Calu3 (cell line): ENCODE data around the gene SCP2. TPM values are rescaled to one million over a fixed set of nuclear protein-coding genes. Genes with fewer than 3 reads are reported as not detected.

Source experiments
- BruUV-seq: library from RNA; stranded (reverse); fragments of 400-500 nt; replicated peaks from 2 replicates; lab custom pipeline; 2021; lab: Mats Ljungman, UMichigan
- CTCF ChIA-PET: fragments of 300-600 bp; sonication (Branson Sonifier 250); formaldehyde crosslinking; loops from one replicate; lab custom pipeline; 2022; ENCODE audit warnings: antibody characterized with exemption; lab: Charles Lee
- DNase-seq: peaks from one replicate; pipeline ENCODE4 v3.0.0; 2022
- H3K27ac Mint-ChIP-seq: one replicate; pipeline ENCODE4 v1.8.0; 2022; ENCODE audit warnings: mixed read lengths; ENCODE audit not compliant: unreplicated experiment
- H3K27me3 Mint-ChIP-seq: one replicate; pipeline ENCODE4 v1.8.0; 2022; ENCODE audit warnings: mixed read lengths; ENCODE audit not compliant: unreplicated experiment
- H3K36me3 Mint-ChIP-seq: one replicate; pipeline ENCODE4 v1.8.0; 2022; ENCODE audit warnings: mild to moderate bottlenecking, moderate library complexity, mixed read lengths; ENCODE audit not compliant: insufficient read depth, unreplicated experiment
- H3K4me1 Mint-ChIP-seq: one replicate; pipeline ENCODE4 v1.8.0; 2022; ENCODE audit warnings: mild to moderate bottlenecking, low read depth, mixed read lengths; ENCODE audit not compliant: unreplicated experiment
- H3K4me3 Mint-ChIP-seq: one replicate; pipeline ENCODE4 v1.8.0; 2022; ENCODE audit warnings: mild to moderate bottlenecking, low read depth, moderate library complexity, mixed read lengths; ENCODE audit not compliant: unreplicated experiment
- H3K9me3 Mint-ChIP-seq: one replicate; pipeline ENCODE4 v1.8.0; 2022; ENCODE audit warnings: low read depth, mixed read lengths; ENCODE audit not compliant: unreplicated experiment
- intact Hi-C: fragments of 100-400 bp; cut with micrococcal nuclease; formaldehyde crosslinking; loops from one replicate; pipeline ENCODE4 v1.10.0; 2022; ENCODE audit not compliant: unreplicated experiment
- total RNA-seq: library from RNA; stranded (reverse); gene quantifications from 2 replicates; pipeline ENCODE4 v1.2.3, GENCODE V29; 2022
- TF ChIP-seq, protein P1 (sequence below): fragments of 200-600 bp; IDR thresholded peaks from one replicate; pipeline ENCODE4 v1.8.0; 2022; ENCODE audit warnings: antibody characterized with exemption; ENCODE audit not compliant: unreplicated experiment

Gene SCP2
- total RNA-seq, 1 experiment from 2014 or later = 91.1 TPM

DNA sequence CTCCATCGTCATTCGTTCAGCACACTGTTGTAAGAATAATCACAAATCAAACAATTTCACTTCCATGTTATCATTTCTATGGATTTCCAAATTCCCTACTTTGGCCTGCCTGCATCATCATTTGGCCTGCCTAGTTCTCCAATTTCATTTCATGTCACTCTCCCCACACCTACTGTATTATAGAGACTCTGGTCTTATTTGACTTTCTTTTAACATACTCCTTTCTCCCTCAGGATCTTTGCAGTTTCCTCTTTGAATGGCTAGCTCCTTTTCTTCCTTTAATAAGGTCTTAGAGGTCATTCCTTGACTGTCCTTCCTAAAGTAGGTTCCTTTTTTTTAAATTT lies 98.7 kb downstream of the SCP2 start:
- Mint-ChIP-seq H3K9me3 (no peaks in the 10 kb centered on the region), H3K4me1 (no peaks in the 10 kb centered on the region), H3K36me3 (no peaks in the 10 kb centered on the region), H3K27ac (no peak overlapping the region), H3K27me3 (no peaks in the 10 kb centered on the region), H3K4me3 (no peak overlapping the region)
- CTCF ChIA-PET = no interaction called here
- DNase-seq = no peak
- TF ChIP-seq, protein P1, sequence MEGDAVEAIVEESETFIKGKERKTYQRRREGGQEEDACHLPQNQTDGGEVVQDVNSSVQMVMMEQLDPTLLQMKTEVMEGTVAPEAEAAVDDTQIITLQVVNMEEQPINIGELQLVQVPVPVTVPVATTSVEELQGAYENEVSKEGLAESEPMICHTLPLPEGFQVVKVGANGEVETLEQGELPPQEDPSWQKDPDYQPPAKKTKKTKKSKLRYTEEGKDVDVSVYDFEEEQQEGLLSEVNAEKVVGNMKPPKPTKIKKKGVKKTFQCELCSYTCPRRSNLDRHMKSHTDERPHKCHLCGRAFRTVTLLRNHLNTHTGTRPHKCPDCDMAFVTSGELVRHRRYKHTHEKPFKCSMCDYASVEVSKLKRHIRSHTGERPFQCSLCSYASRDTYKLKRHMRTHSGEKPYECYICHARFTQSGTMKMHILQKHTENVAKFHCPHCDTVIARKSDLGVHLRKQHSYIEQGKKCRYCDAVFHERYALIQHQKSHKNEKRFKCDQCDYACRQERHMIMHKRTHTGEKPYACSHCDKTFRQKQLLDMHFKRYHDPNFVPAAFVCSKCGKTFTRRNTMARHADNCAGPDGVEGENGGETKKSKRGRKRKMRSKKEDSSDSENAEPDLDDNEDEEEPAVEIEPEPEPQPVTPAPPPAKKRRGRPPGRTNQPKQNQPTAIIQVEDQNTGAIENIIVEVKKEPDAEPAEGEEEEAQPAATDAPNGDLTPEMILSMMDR = no peak
- intact Hi-C loops = no loop called here
- no TSS peak for BruUV-seq

GRCh38 chr1:53026254-53026653 lies 99.2 kb downstream of the SCP2 start:
- TF ChIP-seq, protein P1 = no peak
- Mint-ChIP-seq H3K4me1 (no peaks in the 10 kb centered on the region), H3K36me3 (no peaks in the 10 kb centered on the region), H3K4me3 (no peak overlapping the region), H3K9me3 (no peaks in the 10 kb centered on the region), H3K27me3 (no peaks in the 10 kb centered on the region), H3K27ac (no peak overlapping the region)
- no TSS peak for BruUV-seq
- no peak for DNase-seq
- CTCF ChIA-PET = no interaction called here
- intact Hi-C loops = no loop called here

DNA sequence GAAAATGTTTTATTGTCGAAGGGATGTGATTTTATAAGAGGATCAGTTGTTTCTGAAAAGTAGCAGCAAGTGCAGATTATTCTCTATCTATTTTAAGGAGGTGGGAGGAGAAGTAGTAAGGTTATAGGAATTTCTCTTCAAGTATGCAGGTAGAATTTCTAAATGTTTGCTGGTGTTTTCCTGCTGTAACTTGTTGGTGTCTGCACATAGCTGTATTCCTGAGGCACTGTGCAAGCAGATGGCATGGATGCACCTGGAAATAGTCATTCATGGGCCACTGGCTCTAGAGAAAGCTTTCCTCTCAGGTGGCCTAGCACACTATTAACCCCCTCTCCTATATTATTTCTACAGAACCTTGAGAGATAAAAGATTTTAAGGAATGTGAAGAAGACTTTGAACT lies 104.7 kb downstream of the SCP2 start:
- Mint-ChIP-seq H3K36me3 (no peaks in the 10 kb centered on the region), H3K4me3 (no peak overlapping the region), H3K9me3 (no peaks in the 10 kb centered on the region), H3K4me1 (no peaks in the 10 kb centered on the region), H3K27me3 (no peaks in the 10 kb centered on the region), H3K27ac (no peak overlapping the region)
- DNase-seq = no peak
- TF ChIP-seq, protein P1 = no peak
- CTCF ChIA-PET = no interaction called here
- intact Hi-C loops = no loop called here
- no TSS peak for BruUV-seq

- no peaks in the 10 kb centered on the region for H3K36me3 Mint-ChIP-seq
- H3K9me3 Mint-ChIP-seq = no peaks in the 10 kb centered on the region
- DNase-seq = no peak
- TF ChIP-seq, protein P1 = no peak
- CTCF ChIA-PET = interaction anchor here (0.8 kb wide), 1 partner anchor 349 kb away, joined by 5 read pairs; no protein-coding TSS in a partner anchor
- H3K27ac Mint-ChIP-seq = no peak overlapping the region
- no TSS peak for BruUV-seq
- H3K4me1 Mint-ChIP-seq = no peaks in the 10 kb centered on the region
- no peaks in the 10 kb centered on the region for H3K27me3 Mint-ChIP-seq
- intact Hi-C loops = no loop called here
- H3K4me3 Mint-ChIP-seq = no peak overlapping the region
Measured at GRCh38 chr1:53037159-53037558, 110.1 kb downstream of the SCP2 start.
